ENCODE results near the gene PAM. TPM values are rescaled to one million over a fixed set of nuclear protein-coding genes. Genes with fewer than 3 reads are reported as not detected.

PAM gene
- total and polyA plus RNA-seq, 2 donors (not counting 3 experiments of a cell fraction or from before 2014, with no cell fraction given) = 118 to 176 TPM

DNA sequence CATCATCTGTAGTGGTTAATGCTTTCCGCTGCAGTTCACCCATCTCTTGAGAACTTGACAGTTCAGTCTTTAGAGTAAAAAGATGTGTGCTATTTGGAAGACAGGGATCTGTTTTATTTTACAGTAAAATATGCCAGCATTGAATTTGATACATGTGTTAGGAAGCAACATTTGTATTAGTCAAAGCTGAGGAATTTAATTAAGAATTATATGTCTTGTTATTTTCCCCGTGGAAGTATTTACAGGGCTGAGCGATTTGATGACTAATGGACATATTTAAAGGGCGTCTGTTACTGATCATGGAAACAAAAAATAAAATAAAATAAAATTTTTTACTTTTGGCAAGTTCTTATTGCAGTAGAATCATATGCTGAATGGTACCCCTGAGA, 101.3 kb downstream of the PAM start:
- no peak overlapping the region for H3K27ac ChIP-seq (ENCODE audit: insufficient read depth, low read depth, low read length)
- H3K4me1 ChIP-seq (ENCODE audit: control insufficient read depth, extremely low read depth, insufficient read depth, low read length) = peaks cover 9% of the 10 kb centered on the region
- no peak overlapping the region for H3K9ac ChIP-seq (replicated peaks; ENCODE audit: extremely low read depth, insufficient read depth, low read length)
- no peaks in the 10 kb centered on the region for H3K9me3 ChIP-seq (replicated peaks; ENCODE audit: control insufficient read depth, insufficient read depth, low read length)
- FAIRE-seq (no peak), DNase-seq (ENCODE audit: low read depth, low spot score) (peak; percentile 36)
- intact Hi-C loops (cut with micrococcal nuclease) (no loop called here), dilution Hi-C loops (cut with MboI; ENCODE audit: extremely low pct_ligation_motif_present, low sequenced_read_pairs) (no loop called here)
- H4K20me1 ChIP-seq (replicated peaks; ENCODE audit: control insufficient read depth, extremely low read depth, insufficient read depth, low read length) = no peaks in the 10 kb centered on the region
- no peaks in the 10 kb centered on the region for H3K27me3 ChIP-seq (ENCODE audit: control insufficient read depth in 2 of 2, insufficient read depth in 2 of 2, low read length in 2 of 2)
- POLR2A ChIA-PET = interaction anchor here (0.8 kb wide), 1 partner anchor 9 kb away, joined by 4 read pairs; no protein-coding TSS in a partner anchor
- no peaks in the 10 kb centered on the region for H3K36me3 ChIP-seq (ENCODE audit: control insufficient read depth in 2 of 2, extremely low read depth in 1 of 2, insufficient read depth in 2 of 2, low read length in 2 of 2)
- peak overlapping the region; percentile 34 for H3K4me2 ChIP-seq (ENCODE audit: insufficient read depth, low read length)
- H3K4me3 ChIP-seq (replicated peaks in 1 of 3; ENCODE audit: insufficient read depth in 1 of 3, low read depth in 1 of 3, low read length in 3 of 3) = no peak overlapping the region
- no TSS peak for BruUV-seq (replicated peaks)
- TF ChIP-seq FOS (IDR thresholded peaks at IDR 0.05; ENCODE audit: borderline replicate concordance, insufficient read depth, low read length) = peak; percentile 43
- TF ChIP-seq, protein P1, sequence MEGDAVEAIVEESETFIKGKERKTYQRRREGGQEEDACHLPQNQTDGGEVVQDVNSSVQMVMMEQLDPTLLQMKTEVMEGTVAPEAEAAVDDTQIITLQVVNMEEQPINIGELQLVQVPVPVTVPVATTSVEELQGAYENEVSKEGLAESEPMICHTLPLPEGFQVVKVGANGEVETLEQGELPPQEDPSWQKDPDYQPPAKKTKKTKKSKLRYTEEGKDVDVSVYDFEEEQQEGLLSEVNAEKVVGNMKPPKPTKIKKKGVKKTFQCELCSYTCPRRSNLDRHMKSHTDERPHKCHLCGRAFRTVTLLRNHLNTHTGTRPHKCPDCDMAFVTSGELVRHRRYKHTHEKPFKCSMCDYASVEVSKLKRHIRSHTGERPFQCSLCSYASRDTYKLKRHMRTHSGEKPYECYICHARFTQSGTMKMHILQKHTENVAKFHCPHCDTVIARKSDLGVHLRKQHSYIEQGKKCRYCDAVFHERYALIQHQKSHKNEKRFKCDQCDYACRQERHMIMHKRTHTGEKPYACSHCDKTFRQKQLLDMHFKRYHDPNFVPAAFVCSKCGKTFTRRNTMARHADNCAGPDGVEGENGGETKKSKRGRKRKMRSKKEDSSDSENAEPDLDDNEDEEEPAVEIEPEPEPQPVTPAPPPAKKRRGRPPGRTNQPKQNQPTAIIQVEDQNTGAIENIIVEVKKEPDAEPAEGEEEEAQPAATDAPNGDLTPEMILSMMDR (IDR thresholded peaks at IDR 0.05; ENCODE audit: extremely low read depth in 1 of 2, insufficient read depth in 1 of 2, low read depth in 1 of 2, low read length in 2 of 2) = no peak
- CTCF ChIA-PET = interaction anchor here (2.5 kb wide), 1 partner anchor 76 kb away, joined by 8 read pairs; no protein-coding TSS in a partner anchor
- H2AFZ ChIP-seq (ENCODE audit: low read depth, low read length) = no peak overlapping the region
- no peaks in the 10 kb centered on the region for H3K9me1 ChIP-seq (replicated peaks; ENCODE audit: control insufficient read depth, extremely low read depth, insufficient read depth, low read length)
- no peaks in the 10 kb centered on the region for H3K79me2 ChIP-seq (ENCODE audit: control insufficient read depth, insufficient read depth, low read length)

GRCh38 chr5:102857076-102857818, 102.1 kb downstream of the PAM start:
- intact Hi-C loops (cut with micrococcal nuclease) (no loop called here), dilution Hi-C loops (cut with MboI; ENCODE audit: extremely low pct_ligation_motif_present, low sequenced_read_pairs) (no loop called here)
- no peak overlapping the region for H3K4me3 ChIP-seq (replicated peaks in 1 of 3; ENCODE audit: insufficient read depth in 1 of 3, low read depth in 1 of 3, low read length in 3 of 3)
- POLR2A ChIA-PET = no interaction called here
- peaks cover 9% of the 10 kb centered on the region for H3K4me1 ChIP-seq (ENCODE audit: control insufficient read depth, extremely low read depth, insufficient read depth, low read length)
- DNase-seq (ENCODE audit: low read depth, low spot score) (no peak), FAIRE-seq (no peak)
- H3K9ac ChIP-seq (replicated peaks; ENCODE audit: extremely low read depth, insufficient read depth, low read length) = no peak overlapping the region
- H3K9me3 ChIP-seq (replicated peaks; ENCODE audit: control insufficient read depth, insufficient read depth, low read length) = no peaks in the 10 kb centered on the region
- no peak overlapping the region for H3K4me2 ChIP-seq (ENCODE audit: insufficient read depth, low read length)
- no peaks in the 10 kb centered on the region for H3K27me3 ChIP-seq (ENCODE audit: control insufficient read depth in 2 of 2, insufficient read depth in 2 of 2, low read length in 2 of 2)
- CTCF ChIA-PET = interaction anchor here (1.2 to 2.5 kb wide), 4 partner anchors 9 to 77 kb away, joined by 3 to 8 read pairs (median 6); no protein-coding TSS in a partner anchor
- no TSS peak for BruUV-seq (replicated peaks)
- TF ChIP-seq GATA2 (IDR thresholded peaks at IDR 0.05; ENCODE audit: insufficient read depth, insufficient read length, low read depth, low read length) (no peak), JUN (IDR thresholded peaks at IDR 0.05; ENCODE audit: borderline replicate concordance, insufficient read depth, insufficient read length, low read depth) (no peak), MYC (IDR thresholded peaks at IDR 0.05; ENCODE audit: low read depth, low read length) (no peak), FOS (IDR thresholded peaks at IDR 0.05; ENCODE audit: borderline replicate concordance, insufficient read depth, low read length) (no peak), MAX (IDR thresholded peaks at IDR 0.05; ENCODE audit: insufficient read depth, insufficient read length) (no peak), EZH2 (IDR thresholded peaks at IDR 0.05; ENCODE audit: borderline replicate concordance, low read depth, low read length, severe bottlenecking) (no peak)
- TF ChIP-seq, protein P1 (IDR thresholded peaks at IDR 0.05; ENCODE audit: extremely low read depth in 1 of 2, insufficient read depth in 1 of 2, low read depth in 1 of 2, low read length in 2 of 2) = no peak
- H3K79me2 ChIP-seq (ENCODE audit: control insufficient read depth, insufficient read depth, low read length) = no peaks in the 10 kb centered on the region
- H3K36me3 ChIP-seq (ENCODE audit: control insufficient read depth in 2 of 2, extremely low read depth in 1 of 2, insufficient read depth in 2 of 2, low read length in 2 of 2) = no peaks in the 10 kb centered on the region
- no peak overlapping the region for H2AFZ ChIP-seq (ENCODE audit: low read depth, low read length)
- H3K27ac ChIP-seq (ENCODE audit: insufficient read depth, low read depth, low read length) = no peak overlapping the region
- H3K9me1 ChIP-seq (replicated peaks; ENCODE audit: control insufficient read depth, extremely low read depth, insufficient read depth, low read length) = no peaks in the 10 kb centered on the region
- no peaks in the 10 kb centered on the region for H4K20me1 ChIP-seq (replicated peaks; ENCODE audit: control insufficient read depth, extremely low read depth, insufficient read depth, low read length)
